ENCODE measurements around the gene MSX2.
"Not testable (repeated sequence)": the region's sequence is repeated elsewhere in the genome, so short reads cannot be mapped to it uniquely, and the experiment has no call there.

The MSX2 gene

GRCh38 chr5:174751154-174752000 lies 27.0 kb downstream of the MSX2 start:
- TF ChIP-seq CTCF (IDR thresholded peaks at IDR 0.05; ENCODE audit: extremely low read depth, insufficient read depth, missing control alignments), result no peak
- no peak for DNase-seq (ENCODE audit: low spot score)
- in situ Hi-C loops (cut with MboI; ENCODE audit: low pct_unique_long_range_greater_than_20kb, low sequenced_read_pairs, unreplicated experiment), result no loop called here

- no peak for TF ChIP-seq CTCF (IDR thresholded peaks at IDR 0.05; ENCODE audit: extremely low read depth, insufficient read depth, missing control alignments)
- in situ Hi-C loops (cut with MboI; ENCODE audit: low pct_unique_long_range_greater_than_20kb, low sequenced_read_pairs, unreplicated experiment), result no loop called here
These were observed 27.7 kb downstream of the MSX2 start for GRCh38 chr5:174752121-174752520.

GRCh38 chr5:174755106-174755505 lies 30.7 kb downstream of the MSX2 start:
- no peak for TF ChIP-seq CTCF (IDR thresholded peaks at IDR 0.05; ENCODE audit: extremely low read depth, insufficient read depth, missing control alignments)
- no peak for DNase-seq (ENCODE audit: low spot score)
- in situ Hi-C loops (cut with MboI; ENCODE audit: low pct_unique_long_range_greater_than_20kb, low sequenced_read_pairs, unreplicated experiment), result no loop called here

More at GRCh38 chr5:174752121-174752520, 27.7 kb downstream of the MSX2 start:
- no peak for DNase-seq (ENCODE audit: low spot score)

- in situ Hi-C loops (cut with MboI; ENCODE audit: low pct_unique_long_range_greater_than_20kb, low sequenced_read_pairs, unreplicated experiment), result no loop called here
- DNase-seq (ENCODE audit: low spot score), result no peak
- no peak for TF ChIP-seq CTCF (IDR thresholded peaks at IDR 0.05; ENCODE audit: extremely low read depth, insufficient read depth, missing control alignments)
These were observed 34.7 kb downstream of the MSX2 start for GRCh38 chr5:174759091-174759490.

- no peak for TF ChIP-seq CTCF (IDR thresholded peaks at IDR 0.05; ENCODE audit: extremely low read depth, insufficient read depth, missing control alignments)
- in situ Hi-C loops (cut with MboI; ENCODE audit: low pct_unique_long_range_greater_than_20kb, low sequenced_read_pairs, unreplicated experiment), result no loop called here
- DNase-seq (ENCODE audit: low spot score), result no peak
These were observed 36.3 kb downstream of the MSX2 start for GRCh38 chr5:174760721-174761120.

GRCh38 chr5:174761341-174761740 lies 37.0 kb downstream of the MSX2 start:
- in situ Hi-C loops (cut with MboI; ENCODE audit: low pct_unique_long_range_greater_than_20kb, low sequenced_read_pairs, unreplicated experiment); DNase-seq (ENCODE audit: low spot score): not testable (repeated sequence)

GRCh38 chr5:174764309-174764708 lies 39.9 kb downstream of the MSX2 start:
- DNase-seq (ENCODE audit: low spot score), result no peak
- in situ Hi-C loops (cut with MboI; ENCODE audit: low pct_unique_long_range_greater_than_20kb, low sequenced_read_pairs, unreplicated experiment), result no loop called here
- TF ChIP-seq CTCF (IDR thresholded peaks at IDR 0.05; ENCODE audit: extremely low read depth, insufficient read depth, missing control alignments), result no peak
